22Rv1 (cell line): ENCODE results near the gene RAB3C.

Experiments used
- ZFX ChIP-seq: fragments of 450-650 bp; IDR thresholded peaks from 2 replicates; pipeline ENCODE4 v1.6.1; 2017; ENCODE audit warnings: antibody characterized with exemption, borderline replicate concordance
- TF ChIP-seq, protein P1 (sequence below): fragments of 450-650 bp; IDR thresholded peaks from 2 replicates; pipeline ENCODE4 v1.5.1; 2017; ENCODE audit warnings: mild to moderate bottlenecking

DNA sequence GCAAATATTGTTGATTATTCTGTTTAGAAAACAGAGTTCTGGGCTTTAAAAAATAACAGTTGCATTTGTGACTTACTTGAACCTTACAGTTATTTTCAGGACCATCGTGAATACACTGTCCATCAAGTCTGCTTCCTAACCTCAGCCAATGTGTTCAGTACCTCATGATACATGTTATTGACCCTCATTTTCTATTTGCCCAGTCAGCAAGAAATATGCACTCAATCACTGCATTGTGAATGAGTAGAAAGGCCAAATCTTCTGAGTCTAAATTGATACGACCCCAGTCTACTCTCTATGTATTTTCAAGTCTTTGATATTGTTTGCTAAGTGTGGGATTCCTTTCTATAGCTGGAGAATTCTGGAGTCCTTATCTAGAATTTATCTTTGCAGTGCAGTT is 156.2 kb downstream of the RAB3C start:
- no peak for TF ChIP-seq ZFX
- TF ChIP-seq, protein P1, sequence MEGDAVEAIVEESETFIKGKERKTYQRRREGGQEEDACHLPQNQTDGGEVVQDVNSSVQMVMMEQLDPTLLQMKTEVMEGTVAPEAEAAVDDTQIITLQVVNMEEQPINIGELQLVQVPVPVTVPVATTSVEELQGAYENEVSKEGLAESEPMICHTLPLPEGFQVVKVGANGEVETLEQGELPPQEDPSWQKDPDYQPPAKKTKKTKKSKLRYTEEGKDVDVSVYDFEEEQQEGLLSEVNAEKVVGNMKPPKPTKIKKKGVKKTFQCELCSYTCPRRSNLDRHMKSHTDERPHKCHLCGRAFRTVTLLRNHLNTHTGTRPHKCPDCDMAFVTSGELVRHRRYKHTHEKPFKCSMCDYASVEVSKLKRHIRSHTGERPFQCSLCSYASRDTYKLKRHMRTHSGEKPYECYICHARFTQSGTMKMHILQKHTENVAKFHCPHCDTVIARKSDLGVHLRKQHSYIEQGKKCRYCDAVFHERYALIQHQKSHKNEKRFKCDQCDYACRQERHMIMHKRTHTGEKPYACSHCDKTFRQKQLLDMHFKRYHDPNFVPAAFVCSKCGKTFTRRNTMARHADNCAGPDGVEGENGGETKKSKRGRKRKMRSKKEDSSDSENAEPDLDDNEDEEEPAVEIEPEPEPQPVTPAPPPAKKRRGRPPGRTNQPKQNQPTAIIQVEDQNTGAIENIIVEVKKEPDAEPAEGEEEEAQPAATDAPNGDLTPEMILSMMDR = no peak
